Astrocyte (in vitro differentiated cells and primary cell): Measurements from ENCODE around the gene SIPA1.

Source experiments
- CTCF ChIP-seq: IDR thresholded peaks from 2 replicates; pipeline ENCODE4 v1.5.1; 2011; ENCODE audit warnings: low read depth, mild to moderate bottlenecking, inconsistent platforms, low read length, moderate library complexity; ENCODE audit not compliant: insufficient read depth
- EZH2 ChIP-seq: IDR thresholded peaks from 2 replicates; pipeline ENCODE4 v1.6.1; 2012; ENCODE audit warnings: mild to moderate bottlenecking, low read length, inconsistent platforms; ENCODE audit not compliant: insufficient read depth

GRCh38 chr11:65634905-65635731 lies 2.8 kb upstream of the SIPA1 start:
- TF ChIP-seq EZH2 (no peak), CTCF (no peak)
